Loucy (cell line): ENCODE results near the gene OR1A1.

Source experiments
- H2AFZ ChIP-seq: fragments of 200-600 bp; sonication (generic); 2 replicates; pipeline ENCODE4 v1.6.0; 2016; ENCODE audit warnings: antibody characterized with exemption, mild to moderate bottlenecking, low read length, moderate library complexity
- H3F3A ChIP-seq: fragments of 200-600 bp; 2 replicates; pipeline ENCODE4 v1.6.0; 2016; ENCODE audit warnings: antibody characterized with exemption, low read depth, mild to moderate bottlenecking
- H3K27me3 ChIP-seq: fragments of 200-600 bp; sonication (generic); 2 replicates; pipeline ENCODE4 v1.6.1; 2014; ENCODE audit warnings: low read length, mild to moderate bottlenecking; ENCODE audit not compliant: insufficient read depth, poor library complexity, severe bottlenecking
- H3K36me3 ChIP-seq: fragments of 200-600 bp; sonication (generic); 2 replicates; pipeline ENCODE4 v1.6.1; 2016; ENCODE audit warnings: low read length; ENCODE audit not compliant: insufficient read depth
- H3K4me1 ChIP-seq: fragments of 200-600 bp; sonication (generic); 2 replicates; pipeline ENCODE4 v1.5.1; 2014; ENCODE audit warnings: low read length, mild to moderate bottlenecking; ENCODE audit not compliant: insufficient read depth, poor library complexity, severe bottlenecking
- H3K4me2 ChIP-seq: fragments of 200-600 bp; sonication (generic); 2 replicates; pipeline ENCODE4 v1.6.0; 2014; ENCODE audit warnings: antibody characterized with exemption, low read length, low read depth, mild to moderate bottlenecking; ENCODE audit not compliant: poor library complexity, severe bottlenecking
- H3K4me3 ChIP-seq: fragments of 200-600 bp; sonication (generic); 2 replicates; pipeline ENCODE4 v1.5.1; 2014; ENCODE audit warnings: low read length, mild to moderate bottlenecking, mixed read lengths; ENCODE audit not compliant: poor library complexity, severe bottlenecking
- H3K79me2 ChIP-seq: fragments of 200-600 bp; sonication (generic); 2 replicates; pipeline ENCODE4 v1.6.1; 2014; ENCODE audit warnings: low read length; ENCODE audit not compliant: insufficient read depth
- H3K9ac ChIP-seq: fragments of 200-600 bp; sonication (generic); 2 replicates; pipeline ENCODE4 v1.6.0; 2014; ENCODE audit warnings: mild to moderate bottlenecking, low read depth, low read length, moderate library complexity; ENCODE audit not compliant: poor library complexity, severe bottlenecking
- H3K9me2 ChIP-seq: fragments of 200-600 bp; sonication (generic); replicated peaks from 2 replicates; pipeline ENCODE4 v1.6.1; 2016; ENCODE audit warnings: low read depth, low read length, mixed read lengths
- H3K9me3 ChIP-seq: fragments of 200-600 bp; sonication (generic); 2 replicates; pipeline ENCODE4 v1.6.1; 2014; ENCODE audit warnings: mild to moderate bottlenecking, antibody characterized with exemption, low read length, low read depth; ENCODE audit not compliant: insufficient read depth
- H4K20me1 ChIP-seq: fragments of 200-600 bp; sonication (generic); 2 replicates; pipeline ENCODE4 v1.6.0; 2014; ENCODE audit warnings: antibody characterized with exemption, low read length, mild to moderate bottlenecking; ENCODE audit not compliant: insufficient read depth, poor library complexity, severe bottlenecking
- CTCF ChIP-seq: fragments of 200-600 bp; sonication (generic); conservative IDR thresholded peaks from 2 replicates; pipeline ENCODE4 v1.5.1; 2014; ENCODE audit warnings: mild to moderate bottlenecking, antibody characterized with exemption, low read length
- EZH2phosphoT487 ChIP-seq: fragments of 200-600 bp; IDR thresholded peaks from 2 replicates; pipeline ENCODE4 v1.6.1; 2018; ENCODE audit warnings: antibody characterized with exemption, mild to moderate bottlenecking, moderate library complexity, borderline replicate concordance

The OR1A1 gene, protein sequence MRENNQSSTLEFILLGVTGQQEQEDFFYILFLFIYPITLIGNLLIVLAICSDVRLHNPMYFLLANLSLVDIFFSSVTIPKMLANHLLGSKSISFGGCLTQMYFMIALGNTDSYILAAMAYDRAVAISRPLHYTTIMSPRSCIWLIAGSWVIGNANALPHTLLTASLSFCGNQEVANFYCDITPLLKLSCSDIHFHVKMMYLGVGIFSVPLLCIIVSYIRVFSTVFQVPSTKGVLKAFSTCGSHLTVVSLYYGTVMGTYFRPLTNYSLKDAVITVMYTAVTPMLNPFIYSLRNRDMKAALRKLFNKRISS

GRCh38 chr17:3207367-3207766 is at the start of gene OR1A1:
Gene OR1A1 (plus strand): TSS chr17:3207667. CDS start chr17:3215621, 7,954 bp downstream.
- TF ChIP-seq CTCF (no peak), EZH2phosphoT487 (no peak)
- Histone ChIP-seq H3K79me2 (no peaks in the 10 kb centered on the region), H2AFZ (no peak within 1 kb of the TSS), H3K27me3 (no peaks in the 10 kb centered on the region), H3K9me2 (no peaks in the 10 kb centered on the region), H3K9me3 (no peaks in the 10 kb centered on the region), H3K4me3 (no peak within 1 kb of the TSS), H3K36me3 (no peaks in the 10 kb centered on the region), H4K20me1 (no peaks in the 10 kb centered on the region), H3K4me1 (no peaks in the 10 kb centered on the region), H3F3A (no peaks in the 10 kb centered on the region), H3K4me2 (no peak within 1 kb of the TSS), H3K9ac (no peak within 1 kb of the TSS)

- H3K9me3 ChIP-seq: no peaks in the 10 kb centered on the region
- H3K36me3 ChIP-seq: no peaks in the 10 kb centered on the region
- no peaks in the 10 kb centered on the region for H3K27me3 ChIP-seq
- no peak overlapping the region for H3K4me3 ChIP-seq
- TF ChIP-seq CTCF (no peak), EZH2phosphoT487 (no peak)
- H3K4me1 ChIP-seq: no peaks in the 10 kb centered on the region
- no peaks in the 10 kb centered on the region for H4K20me1 ChIP-seq
- H3K4me2 ChIP-seq: no peak overlapping the region
- no peak overlapping the region for H3K9ac ChIP-seq
- no peaks in the 10 kb centered on the region for H3K79me2 ChIP-seq
- no peaks in the 10 kb centered on the region for H3K9me2 ChIP-seq
- no peaks in the 10 kb centered on the region for H3F3A ChIP-seq
- no peak overlapping the region for H2AFZ ChIP-seq
Measured at GRCh38 chr17:3167574-3167973, 39.9 kb upstream of the OR1A1 start.

- H3K9me3 ChIP-seq: no peaks in the 10 kb centered on the region
Measured at GRCh38 chr17:3189961-3190360, 17.5 kb upstream of the OR1A1 start.

More at GRCh38 chr17:3189961-3190360, 17.5 kb upstream of the OR1A1 start:
- H3K9me2 ChIP-seq: no peaks in the 10 kb centered on the region
- H3F3A ChIP-seq: no peaks in the 10 kb centered on the region
- H3K4me2 ChIP-seq: no peak overlapping the region
- no peaks in the 10 kb centered on the region for H3K36me3 ChIP-seq
- H3K9ac ChIP-seq: no peak overlapping the region
- H3K4me1 ChIP-seq: no peaks in the 10 kb centered on the region
- H4K20me1 ChIP-seq: no peaks in the 10 kb centered on the region
- no peak for TF ChIP-seq EZH2phosphoT487
- no peak for TF ChIP-seq CTCF
- H2AFZ ChIP-seq: no peak overlapping the region
- H3K4me3 ChIP-seq: no peak overlapping the region
- H3K27me3 ChIP-seq: no peaks in the 10 kb centered on the region
- H3K79me2 ChIP-seq: no peaks in the 10 kb centered on the region
